Esophagus (tissue), 2 donors: ENCODE measurements around the gene DDR1. TPM values are rescaled to one million over a fixed set of nuclear protein-coding genes. Genes with fewer than 3 reads are reported as not detected.
"Not testable (repeated sequence)": the region's sequence is repeated elsewhere in the genome, so short reads cannot be mapped to it uniquely, and the experiment has no call there.

ENCODE experiments used
- H3K27ac ChIP-seq, 2 donors: one replicate each; pipeline ENCODE4 v1.5.1; 2013; ENCODE audit warnings: low read depth in 2 of 2, mild to moderate bottlenecking in 2 of 2, inconsistent platforms in 1 of 2, low read length in 1 of 2, moderate library complexity in 1 of 2
- H3K27me3 ChIP-seq, 2 donors: one replicate each; pipeline ENCODE4 v1.6.1; 2013; ENCODE audit warnings: low read length in 2 of 2, control low read depth in 1 of 2, mild to moderate bottlenecking in 1 of 2; ENCODE audit not compliant: insufficient read depth in 2 of 2, control insufficient read depth in 1 of 2
- H3K36me3 ChIP-seq, 2 donors: one replicate each; pipeline ENCODE4 v1.6.1; 2013; ENCODE audit warnings: low read length in 1 of 2; ENCODE audit not compliant: control insufficient read depth in 2 of 2, insufficient read depth in 2 of 2
- H3K4me1 ChIP-seq, 2 donors: one replicate each; pipeline ENCODE4 v1.6.1; 2013; ENCODE audit warnings: low read length in 1 of 2; ENCODE audit not compliant: control insufficient read depth in 2 of 2, insufficient read depth in 2 of 2
- H3K4me3 ChIP-seq, 2 donors: one replicate each; pipeline ENCODE4 v1.5.1; 2013; ENCODE audit warnings: low read length in 2 of 2, mild to moderate bottlenecking in 2 of 2, low read depth in 1 of 2, moderate library complexity in 1 of 2
- H3K9me3 ChIP-seq, 2 donors: one replicate each; pipeline ENCODE4 v1.6.1; 2013; ENCODE audit warnings: mild to moderate bottlenecking in 2 of 2, low read depth in 1 of 2, low read length in 1 of 2, moderate library complexity in 1 of 2; ENCODE audit not compliant: control insufficient read depth in 2 of 2, insufficient read depth in 1 of 2
- WGBS, 2 donors: extraction: QIAGEN DNeasy Blood & Tissue Kit; methylation state at CpG; one replicate each; pipeline ENCODE4 v1.1.7; 2013; 5-methylcytosine and 5-hydroxymethylcytosine counted together
- polyA plus RNA-seq, 2 donors: library from polyadenylated mRNA; stranded (reverse); fragments of 200-250 nt; gene quantifications; one replicate each; pipeline ENCODE4 v1.2.3, GENCODE V29; 2013
- donor health status: healthy with polysubstance abuse.
- donor health status: Bipolar disorder and iron deficiency.

Gene DDR1
- polyA plus RNA-seq, 2 donors: 102 to 136 TPM

DNA sequence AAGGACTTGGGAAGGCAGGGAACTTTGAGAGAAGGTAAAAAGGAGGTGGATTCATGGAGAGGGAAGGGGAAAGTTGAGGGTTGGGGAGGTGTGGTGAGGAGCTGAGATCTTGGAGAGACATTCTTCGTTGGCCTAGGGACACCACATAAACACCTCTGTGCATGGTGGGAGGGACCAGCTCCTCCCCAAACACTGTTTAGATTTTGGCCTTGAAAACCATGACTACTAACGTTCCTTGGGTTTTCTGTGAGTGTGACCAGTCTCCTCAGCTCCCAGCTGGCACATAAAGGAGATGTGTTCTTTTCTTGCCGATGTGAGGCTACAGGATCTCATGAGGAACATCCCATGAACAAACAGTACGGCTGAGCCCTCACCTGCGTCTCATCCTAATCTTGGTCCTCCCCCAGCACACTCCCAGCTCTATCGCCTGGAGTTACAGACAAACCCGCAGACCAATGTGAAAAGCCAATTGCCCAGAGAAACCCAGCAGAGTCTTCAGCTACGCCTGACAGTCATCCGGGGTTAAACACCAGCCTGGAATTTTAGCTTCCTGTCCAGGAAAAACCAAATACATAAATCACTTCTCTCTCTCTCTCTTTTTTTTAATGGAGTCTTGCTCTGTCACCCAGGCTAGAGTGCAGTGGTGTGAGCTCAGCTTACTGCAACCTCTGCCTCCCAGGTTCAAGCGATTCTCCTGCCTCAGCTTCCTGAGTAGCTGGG lies 22.0 kb upstream of the DDR1 start:
- no peak overlapping the region for H3K27ac ChIP-seq
- no peaks in the 10 kb centered on the region for H3K4me1 ChIP-seq
- H3K9me3 ChIP-seq: peaks cover 0 to 3% of the 10 kb centered on the region in 2 donors
- no peak overlapping the region for H3K4me3 ChIP-seq
- H3K36me3 ChIP-seq: no peaks in the 10 kb centered on the region
- 73 to 80% methylated on average over 10 of the region's 10 CpGs for WGBS, 2 donors
- no peaks in the 10 kb centered on the region for H3K27me3 ChIP-seq

DNA sequence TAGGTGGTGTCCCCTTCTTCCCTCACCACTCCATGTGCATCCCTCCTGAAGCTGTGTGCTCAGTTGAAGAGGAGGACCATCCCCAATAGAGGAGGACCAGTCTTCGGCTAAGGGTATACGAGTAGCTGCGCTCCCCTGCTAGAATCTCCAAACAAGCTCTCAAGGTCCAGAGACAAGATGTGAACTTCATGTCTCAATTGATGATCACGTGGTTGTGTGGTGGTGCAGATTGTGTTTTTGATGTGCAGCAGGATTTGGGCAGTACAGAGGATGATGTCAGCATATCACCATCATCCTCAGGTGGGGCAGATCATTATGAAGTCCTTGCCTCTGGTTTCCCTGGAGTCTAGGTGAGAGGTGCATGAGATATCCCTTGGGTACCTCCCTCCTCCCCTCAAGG lies 20.0 kb upstream of the DDR1 start:
- Histone ChIP-seq H3K27me3 (no peaks in the 10 kb centered on the region), H3K9me3 (peaks cover 0 to 3% of the 10 kb centered on the region in 2 donors), H3K4me1 (no peaks in the 10 kb centered on the region), H3K27ac (no peak overlapping the region), H3K4me3 (no peak overlapping the region), H3K36me3 (no peaks in the 10 kb centered on the region)
- WGBS, 2 donors: 82 to 85% methylated on average over 4 of the region's 4 CpGs

DNA sequence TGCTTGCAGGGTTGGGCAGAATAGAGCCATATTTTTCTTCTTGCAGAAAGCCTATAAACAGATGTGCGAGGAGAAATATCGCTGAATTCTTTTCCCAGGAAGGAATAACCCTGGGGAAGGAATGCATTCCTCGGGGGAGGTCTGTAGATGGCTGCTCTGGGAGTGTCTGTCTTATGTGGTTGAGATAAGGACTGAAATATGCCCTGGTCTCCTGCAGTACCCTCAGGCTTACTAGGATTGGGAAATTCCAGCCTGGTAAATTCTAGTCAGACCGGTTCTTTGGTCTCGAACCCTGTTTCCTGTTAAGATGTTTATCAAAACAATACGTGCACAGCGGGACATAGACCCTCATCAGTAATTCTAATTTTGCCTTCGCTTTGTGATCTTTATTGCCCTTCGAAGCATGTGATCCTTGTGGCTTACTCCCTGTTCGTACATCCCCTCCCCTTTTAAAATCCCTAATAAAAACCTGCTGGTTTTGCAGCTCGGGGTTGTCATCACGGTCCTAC lies 15.0 kb upstream of the DDR1 start:
- not testable (repeated sequence) for H3K4me1 ChIP-seq, H3K4me3 ChIP-seq, H3K36me3 ChIP-seq, H3K9me3 ChIP-seq, H3K27ac ChIP-seq, H3K27me3 ChIP-seq
- 85 to 89% methylated on average over 12 of the region's 12 CpGs for WGBS, 2 donors

DNA sequence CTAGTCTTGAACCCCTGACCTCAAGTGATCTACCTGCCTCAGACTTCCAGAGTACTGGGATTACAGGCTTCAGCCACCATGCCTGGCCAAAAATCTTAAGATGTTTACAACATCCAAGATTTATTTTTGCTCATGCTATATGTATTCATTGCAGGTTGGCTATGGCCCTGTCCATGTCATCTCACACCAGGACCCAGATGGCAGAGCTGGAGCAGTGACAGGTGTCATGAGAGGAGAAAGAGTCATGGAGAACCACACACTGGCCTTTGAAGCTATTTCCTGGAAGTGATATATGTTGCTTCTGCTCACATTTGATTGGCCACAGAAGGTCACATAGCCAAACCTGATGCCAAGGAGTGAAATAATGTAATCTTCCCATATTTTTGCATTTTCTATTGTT lies 13.8 kb upstream of the DDR1 start:
- no peak overlapping the region for H3K27ac ChIP-seq
- no peaks in the 10 kb centered on the region for H3K9me3 ChIP-seq
- H3K36me3 ChIP-seq: no peaks in the 10 kb centered on the region
- no peaks in the 10 kb centered on the region for H3K27me3 ChIP-seq
- no peaks in the 10 kb centered on the region for H3K4me1 ChIP-seq
- H3K4me3 ChIP-seq: no peak overlapping the region

DNA sequence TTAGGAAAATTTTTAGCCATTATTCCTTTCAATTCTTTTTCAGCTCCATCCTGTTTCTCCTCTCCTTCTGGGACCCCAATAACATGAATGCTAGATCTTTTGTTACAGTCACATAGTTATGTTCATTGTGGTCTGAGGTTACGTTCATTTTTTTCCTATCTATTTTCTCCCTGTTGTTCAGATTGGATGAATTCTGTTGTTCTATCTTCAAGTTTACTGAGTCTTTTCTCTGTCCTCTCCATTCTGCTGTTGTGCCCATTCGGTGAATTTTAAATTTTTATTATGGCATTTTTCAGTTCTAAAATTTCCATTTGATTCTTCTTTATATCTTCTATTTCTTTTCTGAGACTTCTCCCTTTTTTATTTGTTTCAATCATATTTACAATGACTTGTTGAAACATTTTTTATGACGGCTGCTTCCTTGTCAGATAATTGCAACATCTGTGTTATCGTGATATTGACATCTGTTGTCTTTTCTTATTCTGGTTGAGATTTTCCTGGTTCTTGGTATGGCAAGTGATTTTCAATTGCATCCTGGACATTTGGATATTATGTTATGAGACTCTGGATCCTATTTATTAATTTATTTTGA lies 12.6 kb upstream of the DDR1 start:
- Histone ChIP-seq H3K27me3 (no peaks in the 10 kb centered on the region), H3K4me3 (no peak overlapping the region), H3K36me3 (no peaks in the 10 kb centered on the region), H3K4me1 (no peaks in the 10 kb centered on the region), H3K9me3 (no peaks in the 10 kb centered on the region), H3K27ac (no peak overlapping the region)
- WGBS, 2 donors: 82 to 88% methylated on average over 4 of the region's 4 CpGs

DNA sequence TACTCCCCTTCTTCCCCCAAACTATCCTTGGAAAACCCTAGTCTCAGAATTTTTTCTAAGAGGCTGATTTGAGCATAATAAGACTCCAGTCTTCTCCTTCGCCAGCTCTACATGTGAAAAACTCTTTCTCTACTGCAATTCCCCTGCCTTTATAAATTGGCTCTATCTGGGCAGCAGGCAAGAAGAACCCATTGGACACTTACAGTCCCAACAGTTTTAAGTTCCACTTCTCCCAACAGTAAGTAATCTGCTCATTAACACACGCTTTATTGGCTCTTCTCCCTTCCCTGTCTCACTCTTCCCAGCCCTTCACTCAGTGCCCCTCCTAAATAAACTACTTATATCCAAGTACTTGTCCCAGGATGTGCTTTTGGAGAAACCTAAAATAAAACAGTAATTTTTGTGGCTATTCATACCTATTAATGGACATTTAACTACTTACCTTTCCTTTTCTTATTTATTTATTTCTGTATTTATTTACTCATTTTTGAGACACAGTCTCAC lies 11.1 kb upstream of the DDR1 start:
- Histone ChIP-seq H3K9me3 (no peaks in the 10 kb centered on the region), H3K4me1 (peaks cover 0 to 1% of the 10 kb centered on the region in 2 donors), H3K36me3 (no peaks in the 10 kb centered on the region), H3K4me3 (no peak overlapping the region), H3K27ac (no peak overlapping the region), H3K27me3 (no peaks in the 10 kb centered on the region)
- WGBS, 2 donors: 93 to 96% methylated on average over 2 of the region's 2 CpGs

DNA sequence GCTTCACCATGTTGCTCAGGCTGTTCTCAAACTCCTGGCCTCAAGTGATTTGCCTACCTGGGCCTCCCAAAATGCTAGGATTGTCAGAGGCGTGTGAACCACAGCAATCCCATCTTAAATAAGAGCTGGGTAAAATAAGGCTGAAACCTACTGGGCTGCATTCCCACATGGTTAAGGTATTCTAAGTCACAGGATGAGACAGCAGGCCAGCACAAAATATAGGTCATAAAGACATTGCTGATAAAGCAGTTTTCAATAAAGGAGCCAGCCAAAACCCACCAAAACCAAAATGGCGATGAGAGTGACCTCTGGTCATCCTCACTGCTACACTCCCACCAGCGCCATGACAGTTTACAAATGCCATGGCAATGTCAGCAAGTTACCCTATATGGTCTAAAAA lies 10.5 kb upstream of the DDR1 start:
- WGBS, 2 donors: 96% methylated on average over 3 of the region's 3 CpGs
- not testable (repeated sequence) for H3K27ac ChIP-seq, H3K4me3 ChIP-seq

DNA sequence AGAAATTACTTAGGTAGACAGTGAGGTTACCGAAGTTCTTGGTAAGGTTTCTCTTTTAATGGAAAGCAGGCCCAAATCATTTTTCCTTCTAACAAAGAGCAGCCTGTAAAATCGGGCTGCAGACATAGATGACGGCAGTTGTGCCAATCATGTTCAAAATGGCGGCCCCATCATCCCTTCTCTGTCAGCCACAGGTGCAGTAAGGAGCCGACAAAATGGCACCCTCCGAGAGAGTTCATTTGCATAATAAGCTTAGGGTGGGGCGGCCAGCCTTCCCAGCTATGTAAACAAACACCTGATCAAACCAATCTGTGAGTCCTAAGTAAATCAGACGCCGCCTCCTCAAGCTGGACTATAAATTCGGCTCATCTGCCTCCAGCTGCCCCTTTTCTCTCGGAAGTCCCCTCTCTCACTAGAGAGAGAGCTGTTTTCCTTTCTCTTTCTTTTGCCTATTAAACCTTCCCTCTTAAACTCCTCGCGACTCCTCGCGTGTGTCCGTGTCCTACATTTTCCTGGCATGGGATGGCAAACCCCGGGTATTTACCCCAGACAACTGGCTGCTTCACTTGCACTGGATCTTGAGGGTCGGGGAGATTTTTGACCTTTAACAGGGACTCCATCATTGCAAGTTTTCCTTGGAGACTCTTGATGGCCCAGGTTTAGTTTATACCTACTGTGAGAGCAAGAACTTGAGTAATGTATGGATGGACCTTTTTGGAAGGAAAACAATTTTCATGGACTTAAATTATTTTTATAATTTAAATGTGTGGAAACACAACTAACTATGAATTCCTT lies 8.9 kb upstream of the DDR1 start:
- Histone ChIP-seq H3K4me3 (no peak overlapping the region), H3K9me3 (no peaks in the 10 kb centered on the region), H3K36me3 (no peaks in the 10 kb centered on the region), H3K4me1 (peaks cover 0 to 1% of the 10 kb centered on the region in 2 donors), H3K27ac (peak overlapping the region; percentile 77 to 79), H3K27me3 (no peaks in the 10 kb centered on the region)
- 51 to 65% methylated on average over 18 of the region's 18 CpGs for WGBS, 2 donors

More for the DNA sequence above, 10.5 kb upstream of the DDR1 start:
- H3K27me3 ChIP-seq, H3K9me3 ChIP-seq, H3K36me3 ChIP-seq, H3K4me1 ChIP-seq: not testable (repeated sequence)

DNA sequence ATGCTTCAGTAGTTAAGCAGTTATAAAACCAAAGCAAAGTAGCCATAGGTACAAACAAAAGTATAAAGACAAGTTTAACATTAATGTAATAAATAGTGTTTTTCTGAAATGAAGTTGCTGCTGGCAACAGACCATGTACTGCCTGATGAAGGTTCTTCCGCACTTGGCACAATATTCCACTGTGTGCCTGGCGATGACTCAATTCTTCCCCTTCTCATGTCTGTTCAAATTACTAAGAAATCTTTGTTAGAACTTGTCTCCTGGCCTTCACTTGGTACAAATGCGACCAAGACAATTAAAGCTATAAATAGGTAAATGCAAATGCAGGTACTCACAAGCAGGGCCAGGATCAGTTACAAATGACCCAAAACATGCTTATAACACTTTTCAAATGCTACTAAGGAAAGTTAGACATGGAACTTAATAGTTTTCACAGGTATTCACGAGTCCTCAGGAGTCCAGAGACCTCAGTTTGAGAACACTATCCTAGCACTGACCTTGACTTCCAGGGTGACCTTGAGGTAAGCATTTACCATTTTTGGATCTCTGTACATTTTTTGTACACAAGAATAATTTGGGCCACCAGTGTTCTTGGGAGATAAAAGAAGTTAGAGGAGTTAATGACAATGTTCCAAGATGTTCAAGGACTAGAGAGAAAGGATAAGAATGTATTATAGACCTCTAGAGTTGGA lies 8.1 kb upstream of the DDR1 start:
- no peak overlapping the region for H3K4me3 ChIP-seq
- WGBS, 2 donors: 33 to 38% methylated on average over 4 of the region's 4 CpGs
- H3K36me3 ChIP-seq: no peaks in the 10 kb centered on the region
- no peaks in the 10 kb centered on the region for H3K9me3 ChIP-seq
- H3K27ac ChIP-seq: peak overlapping the region; percentile 87 to 88
- H3K27me3 ChIP-seq: no peaks in the 10 kb centered on the region
- H3K4me1 ChIP-seq: peaks cover 0 to 1% of the 10 kb centered on the region in 2 donors
